ENCODE results near the gene SLC46A1. TPM values are rescaled to one million over a fixed set of nuclear protein-coding genes. Genes with fewer than 3 reads are reported as not detected.

Gene SLC46A1
- total and polyA plus RNA-seq, 2 of the 13 experiments (the other 11 are each of a cell fraction or from before 2014, with no cell fraction given) = 19.6 to 22.6 TPM

DNA sequence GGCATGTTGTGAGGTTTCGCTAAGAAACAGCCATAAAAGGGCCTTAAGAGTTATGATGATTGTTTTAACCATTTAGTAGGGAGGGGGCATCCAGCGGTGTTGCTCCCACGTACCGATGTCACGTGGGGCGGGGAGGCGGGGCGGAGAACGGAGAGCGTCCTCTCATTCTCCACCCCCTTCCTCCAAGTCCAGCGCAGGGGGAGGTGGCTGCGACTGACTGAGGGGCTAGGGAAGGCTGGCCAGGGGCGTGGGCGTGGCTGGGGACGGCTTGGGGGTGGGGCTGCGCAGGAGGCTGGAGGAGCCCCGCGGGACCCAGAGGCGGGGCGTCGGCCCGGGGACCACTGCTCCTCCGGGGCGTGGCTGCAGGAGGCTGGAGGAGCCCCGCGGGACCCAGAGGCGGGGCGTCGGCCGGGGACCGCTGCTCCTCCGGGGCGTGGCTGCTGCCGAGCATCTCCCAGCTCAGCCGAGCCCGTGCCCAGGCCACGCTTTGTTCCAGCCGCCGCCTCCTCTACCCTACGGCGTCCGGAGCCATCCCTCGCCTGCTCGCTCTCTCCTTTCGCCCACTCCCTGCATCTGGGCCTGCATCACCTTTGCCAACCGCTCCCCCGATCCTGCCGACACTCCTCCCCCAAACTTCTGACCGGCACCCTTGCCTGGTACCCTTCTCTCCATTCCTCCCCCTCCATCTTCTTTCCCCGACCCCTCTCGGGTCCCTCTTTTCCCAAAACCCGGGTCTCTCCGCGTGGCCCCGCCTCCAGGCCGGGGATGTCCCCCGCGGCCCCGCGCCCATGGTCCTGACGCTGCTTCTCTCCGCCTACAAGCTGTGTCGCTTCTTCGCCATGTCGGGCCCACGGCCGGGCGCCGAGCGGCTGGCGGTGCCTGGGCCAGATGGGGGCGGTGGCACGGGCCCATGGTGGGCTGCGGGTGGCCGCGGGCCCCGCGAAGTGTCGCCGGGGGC, 34.5 kb downstream of the SLC46A1 start, which contains the start of gene SARM1 (continued):
- TF ChIP-seq, protein P1, sequence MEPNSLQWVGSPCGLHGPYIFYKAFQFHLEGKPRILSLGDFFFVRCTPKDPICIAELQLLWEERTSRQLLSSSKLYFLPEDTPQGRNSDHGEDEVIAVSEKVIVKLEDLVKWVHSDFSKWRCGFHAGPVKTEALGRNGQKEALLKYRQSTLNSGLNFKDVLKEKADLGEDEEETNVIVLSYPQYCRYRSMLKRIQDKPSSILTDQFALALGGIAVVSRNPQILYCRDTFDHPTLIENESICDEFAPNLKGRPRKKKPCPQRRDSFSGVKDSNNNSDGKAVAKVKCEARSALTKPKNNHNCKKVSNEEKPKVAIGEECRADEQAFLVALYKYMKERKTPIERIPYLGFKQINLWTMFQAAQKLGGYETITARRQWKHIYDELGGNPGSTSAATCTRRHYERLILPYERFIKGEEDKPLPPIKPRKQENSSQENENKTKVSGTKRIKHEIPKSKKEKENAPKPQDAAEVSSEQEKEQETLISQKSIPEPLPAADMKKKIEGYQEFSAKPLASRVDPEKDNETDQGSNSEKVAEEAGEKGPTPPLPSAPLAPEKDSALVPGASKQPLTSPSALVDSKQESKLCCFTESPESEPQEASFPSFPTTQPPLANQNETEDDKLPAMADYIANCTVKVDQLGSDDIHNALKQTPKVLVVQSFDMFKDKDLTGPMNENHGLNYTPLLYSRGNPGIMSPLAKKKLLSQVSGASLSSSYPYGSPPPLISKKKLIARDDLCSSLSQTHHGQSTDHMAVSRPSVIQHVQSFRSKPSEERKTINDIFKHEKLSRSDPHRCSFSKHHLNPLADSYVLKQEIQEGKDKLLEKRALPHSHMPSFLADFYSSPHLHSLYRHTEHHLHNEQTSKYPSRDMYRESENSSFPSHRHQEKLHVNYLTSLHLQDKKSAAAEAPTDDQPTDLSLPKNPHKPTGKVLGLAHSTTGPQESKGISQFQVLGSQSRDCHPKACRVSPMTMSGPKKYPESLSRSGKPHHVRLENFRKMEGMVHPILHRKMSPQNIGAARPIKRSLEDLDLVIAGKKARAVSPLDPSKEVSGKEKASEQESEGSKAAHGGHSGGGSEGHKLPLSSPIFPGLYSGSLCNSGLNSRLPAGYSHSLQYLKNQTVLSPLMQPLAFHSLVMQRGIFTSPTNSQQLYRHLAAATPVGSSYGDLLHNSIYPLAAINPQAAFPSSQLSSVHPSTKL (CRISPR knock-in tag; IDR thresholded peaks at IDR 0.05) = peak; percentile 6; the same call in 1 of the 2 replicates
- TF ChIP-seq ZNF652 (CRISPR knock-in tag; IDR thresholded peaks at IDR 0.05; ENCODE audit: borderline replicate concordance, low read depth) (peak; percentile 75), LCORL (IDR thresholded peaks at IDR 0.05) (no peak), LCORL (CRISPR knock-in tag; IDR thresholded peaks at IDR 0.05) (0 out of 2 replicates have a peak, but pooled peaks have one; percentile 33), KLF12 (CRISPR knock-in tag; IDR thresholded peaks at IDR 0.05; ENCODE audit: borderline replicate concordance) (peak; percentile 65; the same call in 1 of the 2 replicates)
- TF ChIP-seq, protein P2, sequence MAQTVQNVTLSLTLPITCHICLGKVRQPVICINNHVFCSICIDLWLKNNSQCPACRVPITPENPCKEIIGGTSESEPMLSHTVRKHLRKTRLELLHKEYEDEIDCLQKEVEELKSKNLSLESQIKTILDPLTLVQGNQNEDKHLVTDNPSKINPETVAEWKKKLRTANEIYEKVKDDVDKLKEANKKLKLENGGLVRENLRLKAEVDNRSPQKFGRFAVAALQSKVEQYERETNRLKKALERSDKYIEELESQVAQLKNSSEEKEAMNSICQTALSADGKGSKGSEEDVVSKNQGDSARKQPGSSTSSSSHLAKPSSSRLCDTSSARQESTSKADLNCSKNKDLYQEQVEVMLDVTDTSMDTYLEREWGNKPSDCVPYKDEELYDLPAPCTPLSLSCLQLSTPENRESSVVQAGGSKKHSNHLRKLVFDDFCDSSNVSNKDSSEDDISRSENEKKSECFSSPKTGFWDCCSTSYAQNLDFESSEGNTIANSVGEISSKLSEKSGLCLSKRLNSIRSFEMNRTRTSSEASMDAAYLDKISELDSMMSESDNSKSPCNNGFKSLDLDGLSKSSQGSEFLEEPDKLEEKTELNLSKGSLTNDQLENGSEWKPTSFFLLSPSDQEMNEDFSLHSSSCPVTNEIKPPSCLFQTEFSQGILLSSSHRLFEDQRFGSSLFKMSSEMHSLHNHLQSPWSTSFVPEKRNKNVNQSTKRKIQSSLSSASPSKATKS (CRISPR knock-in tag; IDR thresholded peaks at IDR 0.05) = no peak
- TF ChIP-seq, protein P3, sequence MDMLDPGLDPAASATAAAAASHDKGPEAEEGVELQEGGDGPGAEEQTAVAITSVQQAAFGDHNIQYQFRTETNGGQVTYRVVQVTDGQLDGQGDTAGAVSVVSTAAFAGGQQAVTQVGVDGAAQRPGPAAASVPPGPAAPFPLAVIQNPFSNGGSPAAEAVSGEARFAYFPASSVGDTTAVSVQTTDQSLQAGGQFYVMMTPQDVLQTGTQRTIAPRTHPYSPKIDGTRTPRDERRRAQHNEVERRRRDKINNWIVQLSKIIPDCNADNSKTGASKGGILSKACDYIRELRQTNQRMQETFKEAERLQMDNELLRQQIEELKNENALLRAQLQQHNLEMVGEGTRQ (IDR thresholded peaks at IDR 0.05; ENCODE audit: low read depth, low read length) = peak; percentile 77
- TF ChIP-seq, protein P3 (CRISPR knock-in tag; IDR thresholded peaks at IDR 0.05; ENCODE audit: borderline replicate concordance) = peak; percentile 92; the same call in 1 of the 2 replicates
- TF ChIP-seq, protein P4, sequence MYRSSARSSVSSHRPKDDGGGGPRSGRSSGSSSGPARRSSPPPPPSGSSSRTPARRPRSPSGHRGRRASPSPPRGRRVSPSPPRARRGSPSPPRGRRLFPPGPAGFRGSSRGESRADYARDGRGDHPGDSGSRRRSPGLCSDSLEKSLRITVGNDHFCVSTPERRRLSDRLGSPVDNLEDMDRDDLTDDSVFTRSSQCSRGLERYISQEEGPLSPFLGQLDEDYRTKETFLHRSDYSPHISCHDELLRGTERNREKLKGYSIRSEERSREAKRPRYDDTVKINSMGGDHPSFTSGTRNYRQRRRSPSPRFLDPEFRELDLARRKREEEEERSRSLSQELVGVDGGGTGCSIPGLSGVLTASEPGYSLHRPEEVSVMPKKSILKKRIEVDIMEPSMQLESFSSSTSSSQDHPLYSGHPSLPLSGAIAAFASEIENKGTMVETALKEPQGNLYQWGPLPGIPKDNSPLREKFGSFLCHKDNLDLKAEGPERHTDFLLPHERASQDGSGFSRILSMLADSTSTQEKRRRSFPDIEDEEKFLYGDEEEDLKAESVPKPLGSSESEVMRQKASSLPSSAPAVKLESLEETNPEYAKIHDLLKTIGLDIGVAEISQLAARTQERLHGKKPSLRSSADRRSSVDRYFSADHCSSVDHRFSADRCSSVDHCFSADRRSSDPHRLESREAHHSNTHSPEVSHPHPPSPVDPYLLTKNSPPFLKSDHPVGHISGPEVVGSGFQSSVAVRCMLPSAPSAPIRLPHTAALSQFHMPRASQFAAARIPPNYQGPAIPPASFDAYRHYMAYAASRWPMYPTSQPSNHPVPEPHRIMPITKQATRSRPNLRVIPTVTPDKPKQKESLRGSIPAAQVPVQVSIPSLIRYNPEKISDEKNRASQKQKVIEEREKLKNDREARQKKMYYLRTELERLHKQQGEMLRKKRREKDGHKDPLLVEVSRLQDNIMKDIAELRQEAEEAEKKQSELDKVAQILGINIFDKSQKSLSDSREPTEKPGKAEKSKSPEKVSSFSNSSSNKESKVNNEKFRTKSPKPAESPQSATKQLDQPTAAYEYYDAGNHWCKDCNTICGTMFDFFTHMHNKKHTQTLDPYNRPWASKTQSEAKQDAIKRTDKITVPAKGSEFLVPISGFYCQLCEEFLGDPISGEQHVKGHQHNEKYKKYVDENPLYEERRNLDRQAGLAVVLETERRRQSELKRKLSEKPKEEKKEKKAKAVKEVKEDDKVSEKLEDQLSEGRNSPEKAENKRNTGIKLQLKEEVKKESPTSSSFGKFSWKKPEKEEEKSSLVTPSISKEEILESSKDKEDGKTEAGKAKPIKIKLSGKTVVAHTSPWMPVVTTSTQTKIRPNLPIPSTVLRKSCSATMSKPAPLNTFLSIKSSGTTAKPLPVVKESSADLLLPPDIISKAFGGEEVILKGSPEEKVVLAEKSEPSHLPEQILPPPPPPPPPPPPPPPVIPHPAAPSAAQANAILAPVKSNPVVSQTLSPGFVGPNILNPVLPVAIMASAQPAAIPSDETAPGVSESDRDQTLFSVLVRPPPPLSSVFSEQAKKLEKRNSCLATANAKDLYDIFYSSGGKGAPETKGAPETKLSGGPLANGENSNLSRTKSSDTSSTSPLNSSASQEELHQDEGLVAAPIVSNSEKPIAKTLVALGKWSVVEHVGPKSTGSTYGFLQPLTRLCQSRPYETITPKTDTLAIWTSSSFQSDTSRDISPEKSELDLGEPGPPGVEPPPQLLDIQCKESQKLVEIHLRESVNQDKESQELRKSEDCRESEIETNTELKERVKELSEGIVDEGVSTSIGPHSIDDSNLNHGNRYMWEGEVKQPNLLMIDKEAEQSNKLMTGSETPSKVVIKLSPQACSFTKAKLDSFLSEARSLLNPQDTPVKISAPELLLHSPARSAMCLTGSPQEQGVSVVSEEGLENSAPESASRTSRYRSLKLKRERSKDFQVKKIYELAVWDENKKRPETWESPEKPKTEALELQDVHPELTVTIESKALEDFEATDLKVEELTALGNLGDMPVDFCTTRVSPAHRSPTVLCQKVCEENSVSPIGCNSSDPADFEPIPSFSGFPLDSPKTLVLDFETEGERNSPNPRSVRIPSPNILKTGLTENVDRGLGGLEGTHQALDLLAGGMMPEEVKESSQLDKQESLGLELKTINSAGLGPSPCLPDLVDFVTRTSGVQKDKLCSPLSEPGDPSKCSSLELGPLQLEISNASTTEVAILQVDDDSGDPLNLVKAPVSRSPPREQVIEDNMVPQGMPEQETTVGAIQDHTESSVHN (CRISPR knock-in tag; IDR thresholded peaks at IDR 0.05) = no peak
